ENCODE results near the gene TSSC4.

GRCh38 chr11:2402106-2402505, 1.6 kb downstream of the TSSC4 start:
- TF ChIP-seq TSHZ1 (tag by site-specific recombination; IDR thresholded peaks at IDR 0.05; ENCODE audit: borderline replicate concordance) (no peak), TCF7L2 (IDR thresholded peaks at IDR 0.05; ENCODE audit: borderline replicate concordance, low read depth, low read length) (no peak), ZNF121 (tag by site-specific recombination; IDR thresholded peaks at IDR 0.05) (no peak), CTCF (tag by site-specific recombination; IDR thresholded peaks at IDR 0.05) (no peak), ZNF214 (tag by site-specific recombination; IDR thresholded peaks at IDR 0.05; ENCODE audit: borderline replicate concordance) (no peak), GLI4 (tag by site-specific recombination; IDR thresholded peaks at IDR 0.05) (no peak)
